Measurements from ENCODE around the gene SP9. TPM values are rescaled to one million over a fixed set of nuclear protein-coding genes. Genes with fewer than 3 reads are reported as not detected.

Gene SP9
- total RNA-seq, 1 experiment from 2014 or later, result not detected

GRCh38 chr2:174376967-174377366 lies 42.2 kb downstream of the SP9 start:
- TF ChIP-seq, protein P1, sequence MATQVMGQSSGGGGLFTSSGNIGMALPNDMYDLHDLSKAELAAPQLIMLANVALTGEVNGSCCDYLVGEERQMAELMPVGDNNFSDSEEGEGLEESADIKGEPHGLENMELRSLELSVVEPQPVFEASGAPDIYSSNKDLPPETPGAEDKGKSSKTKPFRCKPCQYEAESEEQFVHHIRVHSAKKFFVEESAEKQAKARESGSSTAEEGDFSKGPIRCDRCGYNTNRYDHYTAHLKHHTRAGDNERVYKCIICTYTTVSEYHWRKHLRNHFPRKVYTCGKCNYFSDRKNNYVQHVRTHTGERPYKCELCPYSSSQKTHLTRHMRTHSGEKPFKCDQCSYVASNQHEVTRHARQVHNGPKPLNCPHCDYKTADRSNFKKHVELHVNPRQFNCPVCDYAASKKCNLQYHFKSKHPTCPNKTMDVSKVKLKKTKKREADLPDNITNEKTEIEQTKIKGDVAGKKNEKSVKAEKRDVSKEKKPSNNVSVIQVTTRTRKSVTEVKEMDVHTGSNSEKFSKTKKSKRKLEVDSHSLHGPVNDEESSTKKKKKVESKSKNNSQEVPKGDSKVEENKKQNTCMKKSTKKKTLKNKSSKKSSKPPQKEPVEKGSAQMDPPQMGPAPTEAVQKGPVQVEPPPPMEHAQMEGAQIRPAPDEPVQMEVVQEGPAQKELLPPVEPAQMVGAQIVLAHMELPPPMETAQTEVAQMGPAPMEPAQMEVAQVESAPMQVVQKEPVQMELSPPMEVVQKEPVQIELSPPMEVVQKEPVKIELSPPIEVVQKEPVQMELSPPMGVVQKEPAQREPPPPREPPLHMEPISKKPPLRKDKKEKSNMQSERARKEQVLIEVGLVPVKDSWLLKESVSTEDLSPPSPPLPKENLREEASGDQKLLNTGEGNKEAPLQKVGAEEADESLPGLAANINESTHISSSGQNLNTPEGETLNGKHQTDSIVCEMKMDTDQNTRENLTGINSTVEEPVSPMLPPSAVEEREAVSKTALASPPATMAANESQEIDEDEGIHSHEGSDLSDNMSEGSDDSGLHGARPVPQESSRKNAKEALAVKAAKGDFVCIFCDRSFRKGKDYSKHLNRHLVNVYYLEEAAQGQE (IDR thresholded peaks at IDR 0.05; ENCODE audit: insufficient read depth in 1 of 2, low read depth in 2 of 2, low read length in 1 of 2), result no peak
- TF ChIP-seq, protein P2, sequence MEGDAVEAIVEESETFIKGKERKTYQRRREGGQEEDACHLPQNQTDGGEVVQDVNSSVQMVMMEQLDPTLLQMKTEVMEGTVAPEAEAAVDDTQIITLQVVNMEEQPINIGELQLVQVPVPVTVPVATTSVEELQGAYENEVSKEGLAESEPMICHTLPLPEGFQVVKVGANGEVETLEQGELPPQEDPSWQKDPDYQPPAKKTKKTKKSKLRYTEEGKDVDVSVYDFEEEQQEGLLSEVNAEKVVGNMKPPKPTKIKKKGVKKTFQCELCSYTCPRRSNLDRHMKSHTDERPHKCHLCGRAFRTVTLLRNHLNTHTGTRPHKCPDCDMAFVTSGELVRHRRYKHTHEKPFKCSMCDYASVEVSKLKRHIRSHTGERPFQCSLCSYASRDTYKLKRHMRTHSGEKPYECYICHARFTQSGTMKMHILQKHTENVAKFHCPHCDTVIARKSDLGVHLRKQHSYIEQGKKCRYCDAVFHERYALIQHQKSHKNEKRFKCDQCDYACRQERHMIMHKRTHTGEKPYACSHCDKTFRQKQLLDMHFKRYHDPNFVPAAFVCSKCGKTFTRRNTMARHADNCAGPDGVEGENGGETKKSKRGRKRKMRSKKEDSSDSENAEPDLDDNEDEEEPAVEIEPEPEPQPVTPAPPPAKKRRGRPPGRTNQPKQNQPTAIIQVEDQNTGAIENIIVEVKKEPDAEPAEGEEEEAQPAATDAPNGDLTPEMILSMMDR (IDR thresholded peaks at IDR 0.05), result no peak
- TF ChIP-seq SIN3A (IDR thresholded peaks at IDR 0.05; ENCODE audit: borderline replicate concordance, insufficient read depth, low read depth, low read length) (no peak), POLR2AphosphoS5 (IDR thresholded peaks at IDR 0.05; ENCODE audit: low read depth, low read length) (no peak)
- H3K36me3 ChIP-seq (ENCODE audit: control insufficient read depth, insufficient read depth, low read length), result 0 out of 2 replicates have a peak, but pooled peaks cover 5% of the 10 kb centered on the region
- ChIA-PET POLR2A (no interaction called here), CTCF (no interaction called here)
- no peaks in the 10 kb centered on the region for H3K9me3 ChIP-seq (ENCODE audit: control insufficient read depth, insufficient read depth, low read depth, low read length)
- H3K4me3 ChIP-seq (ENCODE audit: low read depth in 2 of 2, low read length in 2 of 2), result no peak overlapping the region
- intact Hi-C loops (cut with micrococcal nuclease; ENCODE audit: unreplicated experiment), result no loop called here
- ATAC-seq (no peak), DNase-seq (ENCODE audit: low read depth, low spot score) (no peak)
- in situ Hi-C loops (cut with HindIII; ENCODE audit: low pct_unique_long_range_greater_than_20kb, low sequenced_read_pairs), result no loop called here
- no peaks in the 10 kb centered on the region for H3K27me3 ChIP-seq (ENCODE audit: control insufficient read depth, insufficient read depth, low read length)
- no peaks in the 10 kb centered on the region for H3K4me1 ChIP-seq (ENCODE audit: control insufficient read depth, insufficient read depth, low read length)
- no TSS peak for BruUV-seq (replicated peaks)
- no peak overlapping the region for H3K27ac ChIP-seq (ENCODE audit: low read length)

DNA sequence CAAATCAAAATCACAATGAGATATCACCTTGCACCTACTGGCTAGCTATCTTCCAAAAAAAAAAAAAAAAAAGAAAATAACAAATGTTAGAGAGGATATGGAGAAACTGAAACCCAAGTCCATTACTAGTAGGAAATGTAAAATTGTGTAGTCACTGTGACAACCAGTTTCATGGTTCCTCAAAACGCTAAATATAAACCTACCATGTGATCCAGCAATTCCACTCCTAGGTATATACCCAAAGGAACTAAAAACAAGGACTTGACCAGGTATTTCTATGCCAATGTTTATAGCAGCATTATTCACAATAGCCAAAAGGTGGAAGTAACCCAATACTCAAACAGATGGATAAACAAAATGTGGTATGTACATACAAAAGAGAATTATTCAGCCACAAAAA lies 49.0 kb downstream of the SP9 start:
- Histone ChIP-seq H3K9me3 (ENCODE audit: control insufficient read depth, insufficient read depth, low read depth, low read length) (no peaks in the 10 kb centered on the region), H3K27me3 (ENCODE audit: control insufficient read depth, insufficient read depth, low read length) (no peaks in the 10 kb centered on the region), H3K36me3 (ENCODE audit: control insufficient read depth, insufficient read depth, low read length) (peaks cover 10% of the 10 kb centered on the region; the same call in 1 of the 2 replicates), H3K4me1 (ENCODE audit: control insufficient read depth, insufficient read depth, low read length) (no peaks in the 10 kb centered on the region), H3K27ac (ENCODE audit: low read length) (no peak overlapping the region), H3K4me3 (ENCODE audit: low read depth in 2 of 2, low read length in 2 of 2) (no peak overlapping the region)
- in situ Hi-C loops (cut with HindIII; ENCODE audit: low pct_unique_long_range_greater_than_20kb, low sequenced_read_pairs) (no loop called here), intact Hi-C loops (cut with micrococcal nuclease; ENCODE audit: unreplicated experiment) (no loop called here)
- DNase-seq (ENCODE audit: low read depth, low spot score), result no peak
- TF ChIP-seq TCF7L2 (IDR thresholded peaks at IDR 0.05; ENCODE audit: low read depth, low read length) (no peak), POLR2AphosphoS5 (IDR thresholded peaks at IDR 0.05; ENCODE audit: low read depth, low read length) (no peak), SIN3A (IDR thresholded peaks at IDR 0.05; ENCODE audit: borderline replicate concordance, insufficient read depth, low read depth, low read length) (no peak)
- TF ChIP-seq, protein P1 (IDR thresholded peaks at IDR 0.05; ENCODE audit: insufficient read depth in 1 of 2, low read depth in 2 of 2, low read length in 1 of 2), result no peak
- TF ChIP-seq, protein P2 (IDR thresholded peaks at IDR 0.05), result no peak
- no TSS peak for BruUV-seq (replicated peaks)
- ChIA-PET POLR2A (no interaction called here), CTCF (interaction anchor here (0.6 kb wide), 1 partner anchor 10 kb away, joined by 3 read pairs; no protein-coding TSS in a partner anchor)
- no peak for ATAC-seq

Data from Panc1 (cell line).